GM23338 (cell line): ENCODE measurements around the gene HS6ST2. TPM values are rescaled to one million over a fixed set of nuclear protein-coding genes. Genes with fewer than 3 reads are reported as not detected.

Experiments used
- ATAC-seq: fragments of 200-7000 bp; cut with Tn5 transposase; 3 replicates; pipeline ENCODE4 v1.9.1; 2020
- DNase-seq: peaks from one replicate; pipeline ENCODE4 v3.0.0-alpha.2; 2015; ENCODE audit warnings: low spot score
- H2AFZ ChIP-seq: fragments of 200-600 bp; sonication (generic); 2 replicates; pipeline ENCODE4 v1.8.0; 2016; ENCODE audit warnings: antibody characterized with exemption, mild to moderate bottlenecking, moderate library complexity
- H3F3A ChIP-seq: fragments of 200-600 bp; sonication (generic); replicated peaks from 2 replicates; pipeline ENCODE4 v1.8.0; 2017; ENCODE audit warnings: antibody characterized with exemption, mixed run types, low read depth
- H3K27ac ChIP-seq: fragments of 200-600 bp; sonication (generic); 2 replicates; pipeline ENCODE4 v1.6.1; 2016; ENCODE audit warnings: low read depth
- H3K27me3 ChIP-seq: fragments of 200-600 bp; sonication (generic); 2 replicates; pipeline ENCODE4 v1.8.0; 2016; ENCODE audit warnings: mild to moderate bottlenecking, mixed run types, moderate library complexity; ENCODE audit not compliant: insufficient read depth
- H3K36me3 ChIP-seq: fragments of 200-600 bp; sonication (generic); 2 replicates; pipeline ENCODE4 v1.8.0; 2016; ENCODE audit warnings: mild to moderate bottlenecking; ENCODE audit not compliant: insufficient read depth
- H3K4me1 ChIP-seq: fragments of 200-600 bp; sonication (generic); 2 replicates; pipeline ENCODE4 v1.8.0; 2016; ENCODE audit warnings: mild to moderate bottlenecking, moderate library complexity; ENCODE audit not compliant: insufficient read depth
- H3K4me2 ChIP-seq: fragments of 200-600 bp; sonication (generic); 2 replicates; pipeline ENCODE4 v1.7.1; 2017; ENCODE audit warnings: mixed run types
- H3K4me3 ChIP-seq: fragments of 200-600 bp; sonication (generic); 2 replicates; pipeline ENCODE4 v1.6.1; 2016; ENCODE audit warnings: mixed run types
- H3K79me2 ChIP-seq: fragments of 200-600 bp; sonication (generic); replicated peaks from 2 replicates; pipeline ENCODE4 v1.8.0; 2017; ENCODE audit warnings: mild to moderate bottlenecking; ENCODE audit not compliant: insufficient read depth
- H3K9me2 ChIP-seq: fragments of 200-600 bp; sonication (generic); 2 replicates; pipeline ENCODE4 v1.8.0; 2017; ENCODE audit not compliant: insufficient read depth
- H4K20me1 ChIP-seq: fragments of 200-600 bp; sonication (generic); replicated peaks from 2 replicates; pipeline ENCODE4 v1.8.0; 2017; ENCODE audit warnings: mild to moderate bottlenecking; ENCODE audit not compliant: insufficient read depth
- H3K27ac Mint-ChIP-seq: 2 replicates; pipeline ENCODE4 v1.8.0; 2020; ENCODE audit warnings: inconsistent platforms, mild to moderate bottlenecking, moderate library complexity, mixed read lengths
- H3K27me3 Mint-ChIP-seq: 3 replicates; pipeline ENCODE4 v1.8.0; 2022; ENCODE audit warnings: low read depth, mild to moderate bottlenecking, moderate library complexity, mixed read lengths, inconsistent platforms; ENCODE audit not compliant: insufficient read depth, poor library complexity
- H3K36me3 Mint-ChIP-seq: 3 replicates; pipeline ENCODE4 v1.8.0; 2021; ENCODE audit warnings: low read depth, mild to moderate bottlenecking, inconsistent platforms, moderate library complexity, mixed read lengths
- H3K4me1 Mint-ChIP-seq: 3 replicates; pipeline ENCODE4 v1.8.0; 2020; ENCODE audit warnings: mild to moderate bottlenecking, inconsistent platforms, mixed read lengths
- H3K4me3 Mint-ChIP-seq: 3 replicates; pipeline ENCODE4 v1.8.0; 2021; ENCODE audit warnings: moderate library complexity, mild to moderate bottlenecking, inconsistent platforms, mixed read lengths
- H3K9me3 Mint-ChIP-seq: 3 replicates; pipeline ENCODE4 v1.8.0; 2020; ENCODE audit warnings: moderate library complexity, mild to moderate bottlenecking, inconsistent platforms, mixed read lengths
- EZH2 ChIP-seq: fragments of 200-600 bp; sonication (generic); IDR thresholded peaks from one replicate; pipeline ENCODE4 v1.8.0; 2017; ENCODE audit warnings: antibody characterized with exemption, mild to moderate bottlenecking, low read depth; ENCODE audit not compliant: unreplicated experiment
- EZH2phosphoT487 ChIP-seq: fragments of 200-600 bp; sonication (generic); IDR thresholded peaks from one replicate; pipeline ENCODE4 v1.8.1; 2018; ENCODE audit warnings: antibody characterized with exemption; ENCODE audit not compliant: unreplicated experiment
- STAT1 ChIP-seq: IDR thresholded peaks from one replicate; pipeline ENCODE4 v1.6.1; 2016; ENCODE audit warnings: antibody characterized with exemption; ENCODE audit not compliant: unreplicated experiment
- ZNF114 ChIP-seq: fragments of 250-450 bp; sonication (Bioruptor Pico); IDR thresholded peaks from 2 replicates; pipeline ENCODE4 v1.5.0; 2020; ENCODE audit warnings: mild to moderate bottlenecking, moderate library complexity
- ZNF331 ChIP-seq: fragments of 250-450 bp; sonication (Bioruptor Pico); IDR thresholded peaks from 2 replicates; pipeline ENCODE4 v1.5.0; 2020; ENCODE audit warnings: low read depth, mild to moderate bottlenecking, moderate library complexity
- polyA plus RNA-seq: library from polyadenylated mRNA; unstranded; fragments of >200 nt; fragmentation: Nextera tagmentation; extraction: Ambion mirVana; gene quantifications from 2 replicates; pipeline ENCODE4 v1.2.1, GENCODE V29; 2016
- total RNA-seq: library from RNA; depleted of rRNA; stranded (reverse); fragments of >200 nt; shearing (Covaris generic); gene quantifications from 2 replicates; pipeline ENCODE4 v1.2.3, GENCODE V29; 2014
- TF ChIP-seq, protein P1 (sequence below): fragments of 250-450 bp; sonication (Bioruptor Pico); IDR thresholded peaks from 2 replicates; pipeline ENCODE4 v1.5.0; 2020; ENCODE audit warnings: mild to moderate bottlenecking, moderate library complexity

HS6ST2 gene
- total and polyA plus RNA-seq, 2 experiments from 2014 or later: 0.82 to 4.8 TPM

DNA sequence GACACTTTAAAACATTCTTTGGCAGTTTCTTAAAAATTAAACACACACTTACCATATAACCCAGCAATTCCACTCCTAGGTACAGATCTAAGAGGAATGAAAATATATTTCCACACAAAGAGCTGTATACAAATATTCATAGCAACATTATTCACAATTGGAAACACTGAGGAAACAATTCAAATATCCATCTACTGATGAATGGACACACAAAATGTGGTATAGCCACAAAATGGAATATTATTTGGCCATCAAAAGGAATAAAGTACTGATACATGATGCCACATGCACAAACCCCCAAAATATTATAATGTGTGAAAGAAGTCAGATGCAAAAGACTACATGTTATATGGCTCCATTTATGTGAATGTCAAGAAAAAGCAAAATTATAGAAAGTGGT lies 70.9 kb downstream of the HS6ST2 start:
- ATAC-seq: no peak
- Histone ChIP-seq H3K27me3 (no peaks in the 10 kb centered on the region), H3K27ac (no peak overlapping the region), H3K36me3 (no peaks in the 10 kb centered on the region), H3K4me1 (no peaks in the 10 kb centered on the region), H3F3A (no peaks in the 10 kb centered on the region), H3K4me2 (no peak overlapping the region), H3K4me3 (no peak overlapping the region), H4K20me1 (no peaks in the 10 kb centered on the region), H3K9me2 (no peaks in the 10 kb centered on the region), H3K79me2 (no peaks in the 10 kb centered on the region), H2AFZ (no peak overlapping the region)
- Mint-ChIP-seq H3K27ac (no peak overlapping the region), H3K9me3 (peaks cover 5% of the 10 kb centered on the region), H3K27me3 (no peaks in the 10 kb centered on the region), H3K36me3 (peaks cover 3% of the 10 kb centered on the region; the same call in 1 of the 3 replicates), H3K4me3 (no peak overlapping the region), H3K4me1 (no peaks in the 10 kb centered on the region)
- no peak for TF ChIP-seq ZNF114
- TF ChIP-seq, protein P1, sequence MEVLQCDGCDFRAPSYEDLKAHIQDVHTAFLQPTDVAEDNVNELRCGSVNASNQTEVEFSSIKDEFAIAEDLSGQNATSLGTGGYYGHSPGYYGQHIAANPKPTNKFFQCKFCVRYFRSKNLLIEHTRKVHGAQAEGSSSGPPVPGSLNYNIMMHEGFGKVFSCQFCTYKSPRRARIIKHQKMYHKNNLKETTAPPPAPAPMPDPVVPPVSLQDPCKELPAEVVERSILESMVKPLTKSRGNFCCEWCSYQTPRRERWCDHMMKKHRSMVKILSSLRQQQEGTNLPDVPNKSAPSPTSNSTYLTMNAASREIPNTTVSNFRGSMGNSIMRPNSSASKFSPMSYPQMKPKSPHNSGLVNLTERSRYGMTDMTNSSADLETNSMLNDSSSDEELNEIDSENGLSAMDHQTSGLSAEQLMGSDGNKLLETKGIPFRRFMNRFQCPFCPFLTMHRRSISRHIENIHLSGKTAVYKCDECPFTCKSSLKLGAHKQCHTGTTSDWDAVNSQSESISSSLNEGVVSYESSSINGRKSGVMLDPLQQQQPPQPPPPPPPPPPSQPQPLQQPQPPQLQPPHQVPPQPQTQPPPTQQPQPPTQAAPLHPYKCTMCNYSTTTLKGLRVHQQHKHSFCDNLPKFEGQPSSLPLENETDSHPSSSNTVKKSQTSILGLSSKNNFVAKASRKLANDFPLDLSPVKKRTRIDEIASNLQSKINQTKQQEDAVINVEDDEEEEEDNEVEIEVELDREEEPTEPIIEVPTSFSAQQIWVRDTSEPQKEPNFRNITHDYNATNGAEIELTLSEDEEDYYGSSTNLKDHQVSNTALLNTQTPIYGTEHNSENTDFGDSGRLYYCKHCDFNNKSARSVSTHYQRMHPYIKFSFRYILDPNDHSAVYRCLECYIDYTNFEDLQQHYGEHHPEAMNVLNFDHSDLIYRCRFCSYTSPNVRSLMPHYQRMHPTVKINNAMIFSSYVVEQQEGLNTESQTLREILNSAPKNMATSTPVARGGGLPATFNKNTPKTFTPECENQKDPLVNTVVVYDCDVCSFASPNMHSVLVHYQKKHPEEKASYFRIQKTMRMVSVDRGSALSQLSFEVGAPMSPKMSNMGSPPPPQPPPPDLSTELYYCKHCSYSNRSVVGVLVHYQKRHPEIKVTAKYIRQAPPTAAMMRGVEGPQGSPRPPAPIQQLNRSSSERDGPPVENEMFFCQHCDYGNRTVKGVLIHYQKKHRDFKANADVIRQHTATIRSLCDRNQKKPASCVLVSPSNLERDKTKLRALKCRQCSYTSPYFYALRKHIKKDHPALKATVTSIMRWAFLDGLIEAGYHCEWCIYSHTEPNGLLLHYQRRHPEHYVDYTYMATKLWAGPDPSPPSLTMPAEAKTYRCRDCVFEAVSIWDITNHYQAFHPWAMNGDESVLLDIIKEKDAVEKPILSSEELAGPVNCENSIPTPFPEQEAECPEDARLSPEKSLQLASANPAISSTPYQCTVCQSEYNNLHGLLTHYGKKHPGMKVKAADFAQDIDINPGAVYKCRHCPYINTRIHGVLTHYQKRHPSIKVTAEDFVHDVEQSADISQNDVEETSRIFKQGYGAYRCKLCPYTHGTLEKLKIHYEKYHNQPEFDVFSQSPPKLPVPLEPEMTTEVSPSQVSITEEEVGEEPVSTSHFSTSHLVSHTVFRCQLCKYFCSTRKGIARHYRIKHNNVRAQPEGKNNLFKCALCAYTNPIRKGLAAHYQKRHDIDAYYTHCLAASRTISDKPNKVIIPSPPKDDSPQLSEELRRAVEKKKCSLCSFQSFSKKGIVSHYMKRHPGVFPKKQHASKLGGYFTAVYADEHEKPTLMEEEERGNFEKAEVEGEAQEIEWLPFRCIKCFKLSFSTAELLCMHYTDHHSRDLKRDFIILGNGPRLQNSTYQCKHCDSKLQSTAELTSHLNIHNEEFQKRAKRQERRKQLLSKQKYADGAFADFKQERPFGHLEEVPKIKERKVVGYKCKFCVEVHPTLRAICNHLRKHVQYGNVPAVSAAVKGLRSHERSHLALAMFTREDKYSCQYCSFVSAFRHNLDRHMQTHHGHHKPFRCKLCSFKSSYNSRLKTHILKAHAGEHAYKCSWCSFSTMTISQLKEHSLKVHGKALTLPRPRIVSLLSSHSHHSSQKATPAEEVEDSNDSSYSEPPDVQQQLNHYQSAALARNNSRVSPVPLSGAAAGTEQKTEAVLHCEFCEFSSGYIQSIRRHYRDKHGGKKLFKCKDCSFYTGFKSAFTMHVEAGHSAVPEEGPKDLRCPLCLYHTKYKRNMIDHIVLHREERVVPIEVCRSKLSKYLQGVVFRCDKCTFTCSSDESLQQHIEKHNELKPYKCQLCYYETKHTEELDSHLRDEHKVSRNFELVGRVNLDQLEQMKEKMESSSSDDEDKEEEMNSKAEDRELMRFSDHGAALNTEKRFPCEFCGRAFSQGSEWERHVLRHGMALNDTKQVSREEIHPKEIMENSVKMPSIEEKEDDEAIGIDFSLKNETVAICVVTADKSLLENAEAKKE (CRISPR knock-in tag): no peak
- no peak for TF ChIP-seq EZH2
- no peak for DNase-seq

DNA sequence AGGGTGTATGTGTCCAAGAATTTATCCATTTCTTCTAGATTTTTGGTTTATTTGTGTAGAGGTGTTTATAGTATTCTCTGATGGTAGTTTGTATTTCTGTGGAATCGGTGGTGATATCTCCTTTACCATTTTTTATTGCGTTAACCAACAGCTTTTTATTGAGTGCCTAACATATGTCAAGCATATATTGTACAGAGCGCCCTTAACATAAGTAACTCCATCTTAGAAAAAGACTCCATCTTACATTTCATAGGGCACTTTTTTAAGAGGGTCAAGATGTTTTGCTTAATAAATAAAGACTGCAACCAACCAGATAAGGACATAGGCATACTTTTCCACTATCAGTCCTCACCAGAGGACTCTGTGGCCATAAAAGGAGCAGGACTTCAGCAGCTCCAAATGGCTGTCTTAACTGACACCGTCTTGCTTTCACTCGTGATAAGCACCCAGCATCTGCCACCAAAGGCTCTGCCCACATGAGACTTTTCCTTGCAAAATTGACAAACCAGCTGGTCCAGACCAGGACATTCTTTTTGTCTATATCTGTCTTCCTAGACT lies 75.0 kb downstream of the HS6ST2 start:
- no peak overlapping the region for H3K4me3 Mint-ChIP-seq
- H3K4me1 ChIP-seq: peaks cover 11% of the 10 kb centered on the region
- H3K4me1 Mint-ChIP-seq: peaks cover 3% of the 10 kb centered on the region; the same call in 1 of the 3 replicates
- H3K27ac ChIP-seq: no peak overlapping the region
- DNase-seq: no peak
- no peaks in the 10 kb centered on the region for H3K9me2 ChIP-seq
- H3K27me3 ChIP-seq: no peaks in the 10 kb centered on the region
- H3K27ac Mint-ChIP-seq: no peak overlapping the region
- H4K20me1 ChIP-seq: no peaks in the 10 kb centered on the region
- H3K9me3 Mint-ChIP-seq: peaks cover 5% of the 10 kb centered on the region
- H3K79me2 ChIP-seq: no peaks in the 10 kb centered on the region
- no peaks in the 10 kb centered on the region for H3K27me3 Mint-ChIP-seq
- no peak overlapping the region for H2AFZ ChIP-seq
- peaks cover 3% of the 10 kb centered on the region; the same call in 1 of the 3 replicates for H3K36me3 Mint-ChIP-seq
- H3K4me3 ChIP-seq: no peak overlapping the region
- no peak for ATAC-seq
- H3K4me2 ChIP-seq: no peak overlapping the region
- no peaks in the 10 kb centered on the region for H3F3A ChIP-seq
- H3K36me3 ChIP-seq: no peaks in the 10 kb centered on the region
- no peak for TF ChIP-seq ZNF331 (CRISPR knock-in tag)
- TF ChIP-seq, protein P1 (CRISPR knock-in tag): no peak
- no peak for TF ChIP-seq STAT1
- no peak for TF ChIP-seq EZH2phosphoT487
- no peak for TF ChIP-seq EZH2
